Glutamatergic neuron (in vitro differentiated cells): Measurements from ENCODE around the gene PIP. TPM values are rescaled to one million over a fixed set of nuclear protein-coding genes. Genes with fewer than 3 reads are reported as not detected.

Source experiments
- DNase-seq: peaks from one replicate; pipeline ENCODE4 v3.0.0; 2022
- H3K27ac Mint-ChIP-seq: one replicate; pipeline ENCODE4 v1.8.0; 2020; ENCODE audit warnings: mild to moderate bottlenecking, mixed read lengths, inconsistent platforms; ENCODE audit not compliant: unreplicated experiment
- H3K27me3 Mint-ChIP-seq: one replicate; pipeline ENCODE4 v1.8.0; 2020; ENCODE audit warnings: mild to moderate bottlenecking, moderate library complexity, mixed read lengths, inconsistent platforms; ENCODE audit not compliant: unreplicated experiment
- H3K36me3 Mint-ChIP-seq: one replicate; pipeline ENCODE4 v1.8.0; 2020; ENCODE audit warnings: mild to moderate bottlenecking, mixed read lengths, inconsistent platforms; ENCODE audit not compliant: unreplicated experiment
- H3K4me1 Mint-ChIP-seq: one replicate; pipeline ENCODE4 v1.8.0; 2020; ENCODE audit warnings: mild to moderate bottlenecking, low read depth, mixed read lengths, inconsistent platforms; ENCODE audit not compliant: unreplicated experiment
- H3K4me3 Mint-ChIP-seq: one replicate; pipeline ENCODE4 v1.8.0; 2020; ENCODE audit warnings: mild to moderate bottlenecking, mixed read lengths, inconsistent platforms; ENCODE audit not compliant: unreplicated experiment
- H3K9me3 Mint-ChIP-seq: one replicate; pipeline ENCODE4 v1.8.0; 2020; ENCODE audit warnings: mild to moderate bottlenecking, moderate library complexity, mixed read lengths, inconsistent platforms; ENCODE audit not compliant: unreplicated experiment
- total RNA-seq: library from RNA; stranded (reverse); fragmentation: NEBNext Ultra II Directional; extraction: Animal tissue kit (Norgen Biotek cat#: 25700); gene quantifications from one replicate; pipeline ENCODE4 v1.2.1, GENCODE V29; 2021; ENCODE audit not compliant: unreplicated experiment
- TF ChIP-seq, protein P1 (sequence below): fragments of 200-600 bp; sonication (generic); IDR thresholded peaks from one replicate; pipeline ENCODE4 v1.5.0; 2021; ENCODE audit not compliant: partially characterized antibody, unreplicated experiment

PIP gene
- total RNA-seq, 1 donor from 2014 or later: not detected

GRCh38 chr7:143188994-143189393 lies 57.1 kb downstream of the PIP start:
- TF ChIP-seq, protein P1, sequence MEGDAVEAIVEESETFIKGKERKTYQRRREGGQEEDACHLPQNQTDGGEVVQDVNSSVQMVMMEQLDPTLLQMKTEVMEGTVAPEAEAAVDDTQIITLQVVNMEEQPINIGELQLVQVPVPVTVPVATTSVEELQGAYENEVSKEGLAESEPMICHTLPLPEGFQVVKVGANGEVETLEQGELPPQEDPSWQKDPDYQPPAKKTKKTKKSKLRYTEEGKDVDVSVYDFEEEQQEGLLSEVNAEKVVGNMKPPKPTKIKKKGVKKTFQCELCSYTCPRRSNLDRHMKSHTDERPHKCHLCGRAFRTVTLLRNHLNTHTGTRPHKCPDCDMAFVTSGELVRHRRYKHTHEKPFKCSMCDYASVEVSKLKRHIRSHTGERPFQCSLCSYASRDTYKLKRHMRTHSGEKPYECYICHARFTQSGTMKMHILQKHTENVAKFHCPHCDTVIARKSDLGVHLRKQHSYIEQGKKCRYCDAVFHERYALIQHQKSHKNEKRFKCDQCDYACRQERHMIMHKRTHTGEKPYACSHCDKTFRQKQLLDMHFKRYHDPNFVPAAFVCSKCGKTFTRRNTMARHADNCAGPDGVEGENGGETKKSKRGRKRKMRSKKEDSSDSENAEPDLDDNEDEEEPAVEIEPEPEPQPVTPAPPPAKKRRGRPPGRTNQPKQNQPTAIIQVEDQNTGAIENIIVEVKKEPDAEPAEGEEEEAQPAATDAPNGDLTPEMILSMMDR: no peak
- H3K4me1 Mint-ChIP-seq: no peaks in the 10 kb centered on the region
- DNase-seq: no peak
- H3K36me3 Mint-ChIP-seq: no peaks in the 10 kb centered on the region
- H3K4me3 Mint-ChIP-seq: no peak overlapping the region
- no peaks in the 10 kb centered on the region for H3K27me3 Mint-ChIP-seq
- H3K27ac Mint-ChIP-seq: no peak overlapping the region
- H3K9me3 Mint-ChIP-seq: no peaks in the 10 kb centered on the region

Other genes starting within 250 kb of the PIP start
- 0.27 TPM for gene TRPV6, start 246.3 kb upstream of the PIP start, total RNA-seq
- gene TRPV5, start 198.3 kb upstream of the PIP start, total RNA-seq: 0.15 TPM
- gene LLCFC1, start 192.6 kb upstream of the PIP start, total RNA-seq: not detected
- gene KEL, start 169.7 kb upstream of the PIP start, total RNA-seq: 0.64 TPM
- gene OR9A2, start 104.9 kb upstream of the PIP start, total RNA-seq: not detected
- gene OR6V1, start 79.7 kb upstream of the PIP start, total RNA-seq: not detected
- gene TAS2R39, start 51.3 kb downstream of the PIP start, total RNA-seq: not detected
- gene TAS2R40, start 90.0 kb downstream of the PIP start, total RNA-seq: not detected
- 48.6 TPM for gene GSTK1, start 131.4 kb downstream of the PIP start, total RNA-seq
- gene TMEM139, start 152.9 kb downstream of the PIP start, total RNA-seq: not detected
- gene CASP2, start 156.3 kb downstream of the PIP start, total RNA-seq: 59.2 TPM
- gene CLCN1, start 184.0 kb downstream of the PIP start, total RNA-seq: 0.56 TPM
- 111 TPM for gene FAM131B, start 230.6 kb downstream of the PIP start, total RNA-seq
- gene ZYX, start 249.3 kb downstream of the PIP start, total RNA-seq: 163 TPM